ENCODE measurements around the gene RNF2. TPM values are rescaled to one million over a fixed set of nuclear protein-coding genes. Genes with fewer than 3 reads are reported as not detected.
"Not testable (repeated sequence)": the region's sequence is repeated elsewhere in the genome, so short reads cannot be mapped to it uniquely, and the experiment has no call there.

Gene RNF2
- total RNA-seq, 4 donors from 2014 or later, result 5.1 to 14.0 (median 10.6) TPM

DNA sequence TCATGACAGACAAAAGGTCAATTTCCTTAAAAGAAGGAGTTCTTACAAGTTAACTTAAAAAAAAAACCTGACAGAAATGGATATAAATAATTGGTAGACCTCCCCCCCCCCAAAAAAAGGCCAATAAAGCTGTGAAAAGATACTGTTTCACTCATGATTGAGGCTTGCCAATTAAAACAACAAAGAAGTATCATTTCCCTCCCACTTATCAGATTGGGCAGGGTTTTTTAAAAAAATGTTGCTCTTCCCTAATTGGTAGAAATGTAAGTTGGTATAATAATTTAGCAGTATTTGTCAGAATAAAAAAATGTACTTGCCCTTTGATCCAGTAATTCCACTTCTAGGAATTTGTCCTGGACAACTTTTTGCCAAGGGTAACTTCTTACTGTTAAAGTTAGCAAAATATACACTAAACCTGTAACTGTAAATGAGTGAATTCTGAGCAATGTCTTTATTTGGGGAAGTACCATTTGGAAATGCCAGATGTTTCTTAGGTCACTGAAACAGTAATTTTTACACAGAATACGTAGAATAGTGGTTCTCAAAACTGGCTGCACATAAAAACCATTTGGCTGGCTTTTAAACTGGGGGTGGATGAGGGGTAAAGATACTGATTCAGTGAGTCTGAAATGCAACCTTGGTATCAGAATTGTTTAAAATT is 17.5 kb downstream of the RNF2 start:
- no peak for DNase-seq
- Histone ChIP-seq H3K36me3 (no peaks in the 10 kb centered on the region), H3K27ac (no peak overlapping the region), H3K27me3 (no peaks in the 10 kb centered on the region), H3K4me3 (no peak overlapping the region), H3K4me1 (no peaks in the 10 kb centered on the region), H3K9me3 (no peaks in the 10 kb centered on the region)
- TF ChIP-seq, protein P1, sequence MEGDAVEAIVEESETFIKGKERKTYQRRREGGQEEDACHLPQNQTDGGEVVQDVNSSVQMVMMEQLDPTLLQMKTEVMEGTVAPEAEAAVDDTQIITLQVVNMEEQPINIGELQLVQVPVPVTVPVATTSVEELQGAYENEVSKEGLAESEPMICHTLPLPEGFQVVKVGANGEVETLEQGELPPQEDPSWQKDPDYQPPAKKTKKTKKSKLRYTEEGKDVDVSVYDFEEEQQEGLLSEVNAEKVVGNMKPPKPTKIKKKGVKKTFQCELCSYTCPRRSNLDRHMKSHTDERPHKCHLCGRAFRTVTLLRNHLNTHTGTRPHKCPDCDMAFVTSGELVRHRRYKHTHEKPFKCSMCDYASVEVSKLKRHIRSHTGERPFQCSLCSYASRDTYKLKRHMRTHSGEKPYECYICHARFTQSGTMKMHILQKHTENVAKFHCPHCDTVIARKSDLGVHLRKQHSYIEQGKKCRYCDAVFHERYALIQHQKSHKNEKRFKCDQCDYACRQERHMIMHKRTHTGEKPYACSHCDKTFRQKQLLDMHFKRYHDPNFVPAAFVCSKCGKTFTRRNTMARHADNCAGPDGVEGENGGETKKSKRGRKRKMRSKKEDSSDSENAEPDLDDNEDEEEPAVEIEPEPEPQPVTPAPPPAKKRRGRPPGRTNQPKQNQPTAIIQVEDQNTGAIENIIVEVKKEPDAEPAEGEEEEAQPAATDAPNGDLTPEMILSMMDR (IDR thresholded peaks at IDR 0.05), result no peak
- no peak for TF ChIP-seq POLR2A (IDR thresholded peaks at IDR 0.05)

- Histone ChIP-seq H3K9me3 (no peaks in the 10 kb centered on the region), H3K4me1 (no peaks in the 10 kb centered on the region), H3K27me3 (no peaks in the 10 kb centered on the region), H3K4me3 (no peak overlapping the region), H3K36me3 (no peaks in the 10 kb centered on the region), H3K27ac (no peak overlapping the region)
- TF ChIP-seq, protein P1 (IDR thresholded peaks at IDR 0.05), result no peak
- TF ChIP-seq POLR2A (IDR thresholded peaks at IDR 0.05), result no peak
- no peak for DNase-seq
These were observed 18.4 kb downstream of the RNF2 start for GRCh38 chr1:185063719-185064118.

GRCh38 chr1:185065006-185065405 is 19.6 kb downstream of the RNF2 start:
- not testable (repeated sequence) for H3K4me3 ChIP-seq, H3K27me3 ChIP-seq, H3K36me3 ChIP-seq, DNase-seq, H3K9me3 ChIP-seq, H3K27ac ChIP-seq, H3K4me1 ChIP-seq

GRCh38 chr1:185066181-185066580 is 20.8 kb downstream of the RNF2 start:
- H3K27me3 ChIP-seq, result no peaks in the 10 kb centered on the region
- H3K4me1 ChIP-seq, result no peaks in the 10 kb centered on the region
- no peak overlapping the region for H3K27ac ChIP-seq
- H3K4me3 ChIP-seq, result no peak overlapping the region
- DNase-seq, result no peak
- no peaks in the 10 kb centered on the region for H3K36me3 ChIP-seq
- no peaks in the 10 kb centered on the region for H3K9me3 ChIP-seq
- TF ChIP-seq, protein P1 (IDR thresholded peaks at IDR 0.05), result no peak
- no peak for TF ChIP-seq POLR2A (IDR thresholded peaks at IDR 0.05)

GRCh38 chr1:185068341-185068740 is 23.0 kb downstream of the RNF2 start:
- H3K27ac ChIP-seq, result no peak overlapping the region
- no peaks in the 10 kb centered on the region for H3K27me3 ChIP-seq
- no peaks in the 10 kb centered on the region for H3K9me3 ChIP-seq
- H3K36me3 ChIP-seq, result no peaks in the 10 kb centered on the region
- no peak overlapping the region for H3K4me3 ChIP-seq
- DNase-seq, result no peak
- TF ChIP-seq, protein P1 (IDR thresholded peaks at IDR 0.05), result no peak
- no peaks in the 10 kb centered on the region for H3K4me1 ChIP-seq

DNA sequence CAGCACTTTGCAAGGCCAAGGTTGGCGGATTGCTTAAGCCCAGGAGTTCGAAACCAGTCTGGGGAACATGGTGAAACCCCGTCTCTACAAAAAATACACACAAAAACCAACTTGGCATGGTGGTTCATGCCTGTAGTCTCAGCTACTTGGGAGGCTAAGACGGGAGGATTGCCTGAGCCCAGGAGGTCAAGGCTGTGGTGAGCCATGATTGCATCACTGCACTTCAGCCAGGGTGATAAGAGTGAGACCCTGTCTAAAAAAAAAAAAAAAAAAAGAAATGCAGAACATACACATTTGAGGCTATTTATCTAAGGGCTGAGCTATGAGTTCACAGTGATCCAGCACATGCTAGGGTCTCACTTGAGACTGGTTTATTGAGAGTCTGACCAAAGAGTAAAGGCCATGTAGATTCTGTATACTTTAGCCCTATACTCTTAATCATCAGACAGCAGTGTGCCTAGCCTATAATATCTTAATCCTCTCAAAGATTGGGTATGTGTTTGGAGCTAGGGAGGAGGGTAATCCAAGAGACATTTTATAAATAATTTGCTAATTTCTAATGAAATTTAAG is 23.9 kb downstream of the RNF2 start:
- TF ChIP-seq, protein P1 (IDR thresholded peaks at IDR 0.05), result no peak
- no peak for TF ChIP-seq POLR2A (IDR thresholded peaks at IDR 0.05)
- Histone ChIP-seq H3K36me3 (no peaks in the 10 kb centered on the region), H3K4me3 (no peak overlapping the region), H3K27me3 (no peaks in the 10 kb centered on the region), H3K27ac (no peak overlapping the region), H3K9me3 (no peaks in the 10 kb centered on the region), H3K4me1 (no peaks in the 10 kb centered on the region)
- no peak for DNase-seq
